HG03175 (cell line): Measurements from ENCODE around the gene RESP18.
A peak's percentile ranks its signal among the peaks of the same experiment; 100 is the strongest.

Experiments used
- ATAC-seq: cut with Tn5 transposase; IDR thresholded peaks from one replicate; pipeline ENCODE4 v1.9.1; 2021; ENCODE audit warnings: mild to moderate bottlenecking, moderate library complexity; ENCODE audit not compliant: unreplicated experiment

Gene RESP18

DNA sequence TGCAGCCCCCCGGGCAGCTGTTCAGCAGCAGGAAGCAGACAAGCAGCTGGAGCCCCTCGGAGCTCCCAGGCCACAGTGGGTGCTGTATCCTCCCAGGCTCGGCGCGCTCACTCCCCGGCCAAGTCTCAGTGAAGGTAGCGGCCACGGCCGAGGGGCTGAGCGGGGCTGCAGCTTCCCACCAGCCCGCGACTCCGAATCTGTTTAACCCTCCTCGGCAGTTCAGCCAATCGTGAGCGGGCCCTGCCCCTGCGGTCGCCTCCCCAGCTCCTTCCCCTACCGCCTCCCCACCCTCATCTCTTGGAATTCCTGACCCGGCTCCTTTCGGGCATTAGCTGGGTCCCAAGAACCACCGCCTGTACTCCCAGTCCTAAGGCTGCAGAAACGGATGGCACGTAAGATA is at the start of gene RESP18:
TSS of gene RESP18 (minus strand) at position 203 of the 400 bp plus-strand sequence.
- no peak for ATAC-seq

DNA sequence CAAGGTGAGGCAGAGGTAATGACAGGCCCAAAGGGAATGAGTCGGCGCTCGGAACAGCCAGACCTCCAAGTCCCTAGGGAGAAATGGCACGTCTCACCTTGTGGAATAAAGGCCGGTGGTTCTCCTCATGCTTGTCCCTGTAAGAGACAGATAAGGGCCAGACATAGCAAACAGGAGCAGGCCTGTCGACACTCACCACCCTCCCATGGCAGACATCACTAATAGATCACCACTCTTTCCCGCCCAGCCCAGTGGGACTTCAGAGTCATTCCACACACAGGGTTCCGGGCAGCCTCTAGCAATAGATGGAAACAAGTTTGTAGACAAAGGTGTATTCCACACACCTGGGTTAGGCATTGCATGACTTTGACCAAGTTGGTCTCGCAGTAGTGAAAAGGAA is 48.9 kb upstream of the RESP18 start:
- no peak for ATAC-seq

DNA sequence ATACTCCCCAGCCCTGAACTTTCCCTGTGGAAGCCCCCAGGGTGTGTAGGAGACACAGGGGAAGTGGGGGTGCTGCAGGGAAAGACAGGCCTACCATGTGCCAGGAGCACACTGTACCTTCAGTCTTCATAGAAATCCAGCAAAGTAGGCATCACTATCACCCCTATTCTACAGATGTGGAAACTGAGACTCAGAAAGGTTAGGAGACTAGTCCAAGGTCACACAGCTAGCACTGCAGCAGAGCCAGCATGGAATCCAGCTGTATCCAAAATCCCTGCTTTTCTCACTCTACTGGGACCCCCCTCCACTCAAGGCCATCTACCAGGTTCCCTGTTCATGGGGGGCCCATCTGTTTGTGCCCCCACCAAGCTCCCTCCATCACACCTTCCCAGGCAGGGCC is 48.4 kb upstream of the RESP18 start:
- ATAC-seq = no peak

DNA sequence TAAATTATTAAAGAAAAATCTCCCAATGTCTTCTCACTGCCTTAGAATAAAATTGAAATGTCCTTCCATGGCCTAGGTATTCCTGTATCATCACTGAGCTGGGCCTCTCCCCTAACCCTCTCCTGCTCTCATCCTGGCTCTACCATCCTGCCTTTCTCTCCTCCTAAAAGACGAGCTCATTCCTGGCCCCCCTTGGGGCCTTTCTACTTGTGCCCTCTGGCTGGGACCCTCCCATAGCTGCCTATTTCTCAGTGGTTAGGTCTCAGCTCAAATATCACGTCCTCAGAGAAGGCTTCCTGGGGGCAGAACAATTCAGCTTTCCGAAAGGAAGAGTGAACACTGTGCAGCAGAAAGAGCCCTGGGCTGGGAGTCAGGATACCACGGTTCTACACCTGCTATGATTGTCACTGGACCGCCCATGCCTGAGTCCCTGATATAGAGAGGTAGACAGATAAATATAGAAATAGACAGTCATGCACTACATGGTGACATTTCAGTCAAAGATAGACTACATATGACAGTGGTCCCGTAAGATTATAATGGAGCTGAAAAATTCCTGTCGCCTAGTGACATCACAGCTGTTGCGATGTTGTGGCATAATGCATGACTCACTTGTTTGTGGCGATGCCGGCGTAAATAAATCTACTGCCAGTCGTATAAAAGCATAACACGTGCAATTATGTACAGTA is 45.8 kb upstream of the RESP18 start:
- no peak for ATAC-seq

DNA sequence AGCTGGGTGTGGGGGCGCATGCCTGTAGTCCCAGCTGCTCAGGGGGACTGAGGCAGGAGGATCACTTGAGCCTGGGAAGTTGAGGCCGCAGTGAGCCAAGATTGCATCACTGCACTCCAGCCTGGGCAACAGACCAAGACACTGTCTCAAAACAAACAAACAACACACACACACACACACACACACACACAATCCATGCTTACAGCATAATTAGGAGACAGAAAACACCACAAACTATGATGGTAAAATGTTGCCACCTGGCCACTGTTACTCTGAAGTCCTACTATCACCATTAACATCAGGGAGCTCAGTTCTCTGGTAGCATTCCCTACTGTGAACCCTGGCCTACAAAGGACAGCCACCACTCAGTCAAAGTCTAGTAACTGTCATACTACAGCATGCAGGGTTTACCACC is 36.9 kb upstream of the RESP18 start:
- ATAC-seq = no peak

DNA sequence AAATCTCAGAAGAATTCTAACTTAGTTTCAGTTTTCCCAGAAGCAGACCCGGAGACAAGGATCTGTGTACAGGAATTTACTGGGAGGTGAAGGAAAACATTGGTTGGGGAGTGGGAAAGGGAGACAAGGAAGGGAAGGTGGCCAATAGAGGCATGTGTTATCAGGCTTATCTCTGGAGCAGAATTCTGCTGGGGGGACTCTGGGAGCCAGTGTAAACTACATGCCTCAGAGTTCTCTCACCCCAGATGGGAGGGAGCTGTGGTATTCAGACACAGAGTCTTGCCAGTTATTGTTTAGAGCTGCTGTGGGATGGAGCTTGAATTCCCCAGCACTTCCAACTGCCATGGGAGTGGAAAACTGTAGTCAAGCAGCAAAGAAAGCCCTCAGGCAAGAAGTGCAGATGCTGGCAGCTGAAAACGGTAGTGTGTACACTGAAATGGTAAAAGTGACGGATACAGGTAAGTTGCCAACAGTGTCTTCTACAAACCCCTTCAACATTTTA is 36.2 kb upstream of the RESP18 start:
- no peak for ATAC-seq

DNA sequence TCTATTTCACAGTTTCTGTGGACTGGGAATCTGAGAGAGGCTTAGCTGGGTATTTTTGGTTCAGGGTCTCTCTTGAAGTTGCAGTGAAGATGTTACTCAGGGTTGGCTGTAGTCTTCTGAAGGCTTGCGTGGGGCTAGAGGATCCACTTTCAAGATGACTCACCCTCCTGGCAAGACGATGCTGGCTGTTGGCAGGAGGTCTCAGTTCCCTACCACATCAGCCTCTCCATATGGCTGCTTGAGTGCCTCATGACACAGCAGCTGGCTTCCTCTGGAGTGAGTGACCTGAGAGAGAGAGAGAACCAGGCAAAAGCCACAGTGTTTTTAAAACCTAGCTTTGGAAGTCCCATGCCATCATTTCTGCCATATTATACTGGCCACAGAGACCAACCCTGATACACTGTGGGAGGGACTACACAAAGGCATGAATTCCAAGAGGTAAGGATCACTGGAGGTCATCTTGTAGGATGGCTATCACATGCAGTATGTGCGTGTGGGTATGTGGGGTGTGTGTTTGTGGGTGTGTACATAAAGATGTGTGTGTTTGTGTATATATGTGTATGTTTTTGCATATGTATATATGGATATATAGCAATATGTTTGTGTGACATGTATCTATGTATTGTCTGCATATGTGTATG is 30.1 kb upstream of the RESP18 start:
- peak; percentile 83 for ATAC-seq

DNA sequence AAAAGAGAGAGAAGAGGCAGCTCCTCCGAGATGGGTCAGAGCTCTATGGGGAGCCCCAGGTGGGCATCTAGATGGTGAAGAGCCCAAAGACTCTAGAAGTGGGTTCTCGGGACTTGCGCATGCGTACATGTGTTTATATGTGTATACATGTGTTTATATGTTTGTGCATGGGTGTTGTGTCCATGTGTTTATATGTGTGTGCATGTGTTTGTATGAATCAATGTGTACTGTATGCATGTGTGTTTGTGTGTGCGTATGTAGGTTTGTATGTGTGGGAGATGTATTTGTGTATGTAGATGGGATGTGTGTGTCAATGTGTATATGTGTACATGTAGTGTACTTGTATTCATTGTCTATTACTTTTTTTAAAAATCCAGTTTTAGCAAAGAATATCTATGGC is 29.5 kb upstream of the RESP18 start:
- ATAC-seq = no peak

DNA sequence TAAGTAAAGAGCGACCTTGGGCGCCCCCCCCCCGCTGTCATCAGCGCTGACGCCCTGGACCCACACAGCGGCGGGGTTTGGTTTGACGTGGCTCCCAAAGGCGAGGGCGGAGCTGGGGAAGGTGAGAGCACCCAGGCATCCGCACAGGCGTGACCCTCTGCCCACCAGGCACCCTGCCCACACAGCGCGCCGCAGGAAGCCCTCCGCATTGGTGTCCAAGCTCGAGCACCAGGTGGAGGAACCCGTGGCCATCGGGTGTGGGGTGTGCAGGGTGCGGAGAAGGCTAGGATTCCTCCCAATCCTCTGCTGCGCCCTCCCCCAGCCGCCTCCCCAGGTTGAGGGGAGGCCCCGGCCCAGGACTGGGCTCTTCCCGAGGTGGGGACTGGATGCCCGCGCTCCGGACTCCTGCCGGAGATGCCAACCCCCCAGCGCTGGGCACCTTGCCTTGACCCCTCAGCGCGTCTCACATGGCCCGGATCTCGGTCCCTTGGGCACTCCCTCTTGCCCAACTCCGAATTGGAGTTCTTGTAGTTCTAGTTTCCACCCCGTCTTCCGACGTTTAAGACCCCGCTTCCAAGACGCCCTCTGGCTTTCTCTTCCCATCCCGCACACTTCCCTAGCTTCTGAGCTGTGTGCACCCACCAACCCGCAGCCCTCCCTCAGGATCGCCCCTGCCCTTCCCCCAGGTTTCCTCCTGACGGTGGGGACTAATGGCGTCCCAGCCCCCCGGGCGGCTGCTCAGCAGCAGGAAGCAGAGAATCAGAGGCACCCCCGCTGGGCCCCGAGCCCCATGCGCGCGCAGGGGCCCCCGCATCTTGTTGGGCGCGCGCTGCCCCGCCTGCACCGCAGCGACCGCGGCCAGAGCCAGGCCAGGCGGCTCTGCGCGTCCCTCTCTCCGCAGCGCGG is 25.9 kb upstream of the RESP18 start:
- ATAC-seq = no peak

DNA sequence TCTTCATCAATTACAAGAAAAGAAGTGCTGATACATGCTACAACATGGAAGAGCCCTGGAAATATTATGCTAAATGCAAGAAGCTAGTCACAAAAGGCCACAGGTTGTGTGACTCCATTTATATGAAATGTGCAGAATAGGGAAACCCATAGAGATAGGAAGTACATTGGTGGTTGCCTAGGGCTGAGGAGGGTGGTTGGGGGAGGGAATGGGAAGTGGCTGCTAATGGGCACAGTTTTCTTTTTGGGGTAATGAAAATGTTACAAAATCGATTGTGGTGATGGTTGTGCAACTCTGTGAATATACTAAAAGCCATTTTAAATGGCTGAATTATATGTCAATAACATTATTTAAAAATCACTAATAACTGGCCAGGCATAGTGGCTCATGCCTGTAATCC is 24.3 kb upstream of the RESP18 start:
- no peak for ATAC-seq

DNA sequence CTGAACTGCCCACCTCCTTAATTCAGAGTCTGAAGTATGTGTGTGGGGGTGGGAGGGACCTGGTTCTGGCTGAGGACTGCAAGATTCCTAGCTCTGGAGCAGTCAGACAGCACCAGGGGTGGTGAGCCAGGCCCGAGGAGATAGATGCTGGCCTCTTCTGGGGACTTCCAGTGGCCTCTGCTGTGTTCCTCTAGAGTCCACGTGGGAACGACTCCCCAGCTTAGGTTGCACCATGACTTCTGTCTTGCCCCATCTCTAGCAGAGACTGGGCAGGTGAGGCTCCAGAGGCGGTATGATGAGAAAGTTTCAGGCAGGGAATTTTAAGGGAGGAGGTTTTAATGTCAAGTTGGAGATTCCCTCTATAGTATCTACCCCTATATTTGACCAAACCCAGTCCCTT is 22.0 kb upstream of the RESP18 start:
- ATAC-seq = no peak

DNA sequence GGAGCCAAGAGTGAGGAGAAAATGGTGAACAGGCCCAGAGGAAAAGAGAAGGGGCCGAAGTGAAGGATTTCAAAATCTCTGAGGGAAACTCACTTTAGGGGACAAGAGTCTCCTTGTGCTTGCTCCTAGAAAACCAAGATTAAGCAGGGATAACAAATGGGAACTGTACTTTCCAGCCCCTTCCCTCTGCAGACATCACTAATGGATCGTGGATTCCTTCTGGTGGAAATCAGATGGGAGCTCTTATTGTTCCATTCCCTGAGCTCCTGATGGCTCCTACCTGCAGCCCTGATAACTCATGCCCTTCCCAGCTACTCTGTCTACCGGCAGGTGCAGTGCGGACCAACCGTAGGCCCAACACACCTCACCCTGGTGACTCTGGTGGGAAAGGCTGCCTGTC is 20.6 kb upstream of the RESP18 start:
- no peak for ATAC-seq

DNA sequence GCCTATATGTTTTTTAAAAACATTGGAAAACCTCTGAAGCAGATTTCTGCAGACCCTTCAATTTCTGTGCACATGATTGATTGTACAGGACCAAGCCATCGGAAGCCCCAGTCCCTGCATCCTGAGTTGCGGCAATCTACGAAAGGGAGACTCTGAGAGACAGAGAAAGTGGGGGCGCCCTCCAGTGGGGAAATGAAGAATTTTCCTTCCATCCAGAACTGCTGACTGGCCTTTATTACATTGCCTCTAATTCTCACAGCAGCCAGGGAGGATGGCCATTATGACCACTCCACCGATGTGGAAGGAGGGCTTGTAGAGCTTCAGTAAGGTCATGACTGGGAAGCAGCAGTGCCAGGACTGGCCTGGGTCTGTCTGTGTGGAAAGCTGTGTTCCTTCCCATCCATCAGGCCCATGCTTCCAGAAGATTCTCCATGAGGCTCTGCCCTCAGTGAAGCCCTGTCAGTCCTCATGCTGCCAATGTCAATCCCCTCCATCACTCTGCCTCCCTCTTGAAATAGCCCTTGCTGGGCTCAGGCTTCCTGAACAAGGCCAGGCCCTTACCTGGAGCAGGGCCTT is 20.0 kb upstream of the RESP18 start:
- ATAC-seq = peak; percentile 70

DNA sequence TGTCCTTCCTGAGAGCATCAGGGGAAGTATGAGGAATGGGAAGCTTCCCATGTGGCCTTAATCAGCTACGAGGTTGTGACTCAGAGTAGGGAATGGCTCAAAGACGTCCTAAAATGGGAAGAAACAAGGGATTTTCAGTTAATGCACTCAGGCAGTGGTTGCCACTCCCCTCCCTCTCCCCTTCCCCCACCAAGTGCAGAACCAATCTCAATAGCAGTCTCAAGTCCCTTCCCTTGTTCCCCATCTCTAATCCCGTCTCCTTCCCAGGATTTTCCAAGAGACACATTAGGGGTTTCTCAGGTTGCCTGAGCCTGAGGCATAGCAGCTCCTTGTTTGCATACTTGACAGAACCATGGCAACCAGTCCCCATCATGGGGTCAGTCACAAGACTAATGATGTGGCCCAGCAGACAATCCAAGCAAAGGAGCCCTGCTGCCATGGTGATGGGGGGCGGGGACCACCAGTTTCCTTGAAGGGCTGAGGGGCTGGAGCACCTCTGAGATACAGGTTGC is 18.2 kb upstream of the RESP18 start:
- ATAC-seq = no peak

DNA sequence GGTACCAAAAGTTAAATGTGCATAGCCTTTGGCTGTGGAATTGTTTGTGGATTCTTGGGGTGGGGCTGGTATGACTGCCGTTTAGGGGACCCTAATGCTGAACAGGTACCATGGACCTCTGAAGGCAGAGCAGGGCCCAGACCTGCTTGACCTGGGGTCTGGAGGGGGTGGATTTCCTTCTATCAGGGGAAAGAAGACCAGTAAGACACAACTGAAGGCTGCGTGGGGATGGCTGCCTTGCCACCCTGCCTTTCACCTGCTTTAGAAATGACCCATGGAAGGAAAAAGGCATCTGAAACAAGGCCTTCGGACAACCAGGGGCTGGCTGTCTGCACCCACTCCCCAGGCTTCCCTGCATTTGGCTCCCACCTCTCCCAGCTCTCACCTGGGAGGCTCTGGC is 17.7 kb upstream of the RESP18 start:
- no peak for ATAC-seq

DNA sequence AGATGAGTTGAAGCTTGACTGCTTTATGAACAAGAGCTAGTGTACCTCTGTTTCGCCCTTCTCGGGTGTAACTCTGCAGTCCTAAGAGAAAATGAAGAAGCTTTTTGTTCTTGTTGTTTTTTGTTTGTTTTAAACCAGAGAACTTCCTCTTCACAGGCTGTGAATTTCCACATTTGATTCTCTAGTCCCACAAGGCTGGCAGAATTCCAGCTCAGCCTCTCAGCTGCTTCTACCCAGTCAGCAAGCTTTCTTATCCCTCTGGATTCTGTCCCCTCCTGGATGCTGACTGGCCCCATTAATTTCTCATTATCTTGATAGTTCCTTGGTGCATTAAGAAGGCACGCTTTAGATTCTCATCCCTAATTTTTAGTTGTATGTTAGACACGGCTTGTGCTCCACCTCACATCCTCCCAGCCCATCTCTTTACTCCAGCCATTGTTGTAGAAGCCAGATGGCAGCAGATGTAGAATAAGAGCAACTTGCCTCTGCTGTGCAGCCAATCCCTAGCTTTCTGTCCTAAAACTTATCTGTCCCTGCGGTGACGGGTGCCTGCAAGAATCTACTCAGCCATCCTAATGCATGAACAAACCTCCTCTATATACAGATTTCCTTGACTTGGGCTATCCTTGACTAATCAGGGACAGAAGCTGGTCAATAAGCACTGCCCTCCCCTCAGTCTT is 12.3 kb upstream of the RESP18 start:
- ATAC-seq = no peak

DNA sequence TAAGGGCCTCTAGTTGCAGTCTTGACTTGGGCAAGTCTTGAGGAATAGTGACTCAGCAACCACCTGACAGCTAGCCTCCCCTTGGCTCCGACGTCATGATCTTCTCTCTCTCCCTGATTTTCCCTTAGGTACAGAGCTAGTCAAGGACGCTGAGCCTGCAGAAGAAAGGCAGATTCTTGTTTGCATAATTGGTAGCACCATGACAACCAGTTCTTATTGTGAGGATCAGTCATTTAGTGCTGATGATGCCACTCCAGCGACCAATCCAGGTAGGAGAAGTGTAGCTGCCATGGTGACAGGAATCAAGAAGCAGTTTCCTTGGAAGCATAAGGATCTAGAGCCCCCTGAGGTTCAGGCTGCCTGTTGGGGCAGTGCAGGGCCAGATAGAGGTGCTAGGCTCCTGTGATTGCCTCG is 2.8 kb upstream of the RESP18 start:
- ATAC-seq = no peak

DNA sequence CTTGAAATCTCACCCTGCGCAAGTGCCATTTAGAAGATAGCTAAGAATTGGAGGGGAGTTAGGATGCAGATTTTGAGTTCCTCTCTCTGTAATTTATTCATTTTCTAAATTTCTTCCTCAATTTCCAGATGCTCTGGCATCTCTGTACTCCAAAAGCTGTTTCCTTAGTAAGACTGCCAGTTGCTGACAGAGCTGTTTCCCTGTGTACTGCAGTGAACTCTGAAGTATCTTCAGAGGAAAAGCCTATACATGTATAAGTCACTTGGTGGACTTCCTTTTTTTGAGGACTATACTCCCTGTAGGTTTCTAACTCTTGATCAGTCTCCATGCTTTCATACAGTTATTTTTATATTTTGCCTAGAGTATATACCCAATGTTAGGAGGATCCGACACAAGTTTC is 1.5 kb upstream of the RESP18 start:
- ATAC-seq = no peak

DNA sequence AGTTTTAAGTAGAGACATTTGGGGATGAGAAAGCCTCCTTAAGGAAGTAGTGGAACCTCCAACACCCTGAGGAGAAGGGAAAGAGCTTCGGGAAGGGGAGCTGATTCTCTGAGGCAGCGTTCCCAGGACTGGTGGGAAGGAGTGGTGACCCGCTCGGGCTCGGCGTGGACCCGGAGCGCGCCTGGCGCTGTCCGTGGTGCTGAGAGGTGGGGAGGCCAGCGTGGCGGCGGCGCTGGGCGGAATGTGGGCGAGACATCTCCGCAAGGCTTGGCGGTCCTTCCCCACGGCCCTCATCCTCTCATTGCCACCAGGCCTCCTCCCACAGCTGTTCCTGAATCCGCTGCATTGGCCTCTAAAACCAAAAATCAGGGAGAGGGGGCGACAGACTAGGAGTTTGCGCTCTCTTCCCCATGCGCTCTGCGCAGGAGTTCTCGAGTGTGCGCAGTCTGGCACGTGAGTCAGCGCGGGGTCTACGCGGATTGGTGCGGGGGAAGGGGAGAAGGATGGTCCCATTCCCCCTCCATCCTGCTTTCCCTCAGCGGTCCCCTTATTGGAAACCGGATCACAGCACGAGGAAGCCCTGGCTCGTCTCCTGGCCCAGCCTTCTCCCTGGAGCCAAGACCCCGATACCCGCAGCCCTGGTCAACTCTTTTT is 857 bp downstream of the RESP18 start:
- ATAC-seq = no peak

DNA sequence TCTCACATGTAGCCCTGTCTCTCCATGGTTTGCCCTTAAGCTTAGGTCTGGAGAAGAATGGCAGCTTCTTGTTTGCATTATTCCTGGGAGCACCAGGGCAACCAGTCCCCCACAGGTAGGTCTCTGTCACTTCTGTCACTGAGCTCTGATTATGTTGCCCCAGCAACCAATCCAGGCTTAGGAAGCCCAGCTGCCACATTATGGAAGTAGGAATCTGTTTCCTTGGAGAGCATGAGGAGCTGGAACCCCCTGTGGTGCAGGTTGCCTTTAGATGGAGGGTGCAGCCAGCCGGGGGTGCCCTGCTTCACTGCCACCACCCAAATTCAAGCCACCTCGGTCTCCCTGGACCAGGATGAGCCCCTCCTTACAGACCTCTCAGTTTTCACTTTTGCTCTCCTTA is 4.8 kb downstream of the RESP18 start:
- no peak for ATAC-seq
